Tongue (tissue), 1 donor: ENCODE results near the gene SUMO4. TPM values are rescaled to one million over a fixed set of nuclear protein-coding genes. Genes with fewer than 3 reads are reported as not detected.

Experiments used
- total RNA-seq: library from RNA; depleted of rRNA; stranded (reverse); fragments of >200 nt; gene quantifications from one replicate; pipeline ENCODE4 v1.2.3, GENCODE V29; 2014

The SUMO4 gene
- total RNA-seq, 1 donor from 2014 or later: 5.5 TPM

Other genes with a start within 250 kb of the SUMO4 start
- gene TAB2, start 82.5 kb upstream of the SUMO4 start, total RNA-seq: 50.2 TPM
- gene ZC3H12D, start 84.8 kb downstream of the SUMO4 start, total RNA-seq: 0.72 TPM
- 45.5 TPM for gene PPIL4, start 145.8 kb downstream of the SUMO4 start, total RNA-seq
- 56.1 TPM for gene GINM1, start 166.1 kb downstream of the SUMO4 start, total RNA-seq
- 27.3 TPM for gene KATNA1, start 248.5 kb downstream of the SUMO4 start, total RNA-seq